NCI-H2196 (cell line): ENCODE data around the gene ARL9.
"Not testable (repeated sequence)": the region's sequence is repeated elsewhere in the genome, so short reads cannot be mapped to it uniquely, and the experiment has no call there.

Experiments
- DNase-seq: peaks from one replicate; lab custom pipeline; 2025; ENCODE audit not compliant: unreplicated experiment; lab: John Stamatoyannopoulos, UW

ARL9 gene

GRCh38 chr4:56505269-56506130 is at the start of gene ARL9:
TSS of gene ARL9 (plus strand) at chr4:56505791. CDS start at chr4:56505863, 72 bp downstream.
- DNase-seq, result no peak

DNA sequence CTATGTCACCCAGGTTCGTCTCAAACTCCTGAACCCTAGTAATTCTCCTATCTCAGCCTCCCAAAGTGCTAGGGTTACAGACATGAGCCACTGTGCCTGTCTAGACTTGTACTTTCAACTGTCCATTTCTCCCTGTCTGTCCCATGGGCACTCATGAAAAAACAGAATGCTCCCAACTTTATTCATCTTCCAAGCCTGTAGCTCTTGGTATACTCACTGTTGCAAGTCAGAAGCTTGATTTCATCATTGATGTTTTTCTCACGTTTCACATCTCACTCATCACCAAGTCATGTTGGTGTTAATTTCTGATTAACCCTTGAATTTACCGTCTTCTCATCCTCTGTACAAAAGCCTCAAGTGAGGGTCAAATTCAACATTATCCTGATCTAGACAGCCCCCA is 45.5 kb upstream of the ARL9 start:
- no peak for DNase-seq

GRCh38 chr4:56462157-56462556 is 43.4 kb upstream of the ARL9 start:
- no peak for DNase-seq

DNA sequence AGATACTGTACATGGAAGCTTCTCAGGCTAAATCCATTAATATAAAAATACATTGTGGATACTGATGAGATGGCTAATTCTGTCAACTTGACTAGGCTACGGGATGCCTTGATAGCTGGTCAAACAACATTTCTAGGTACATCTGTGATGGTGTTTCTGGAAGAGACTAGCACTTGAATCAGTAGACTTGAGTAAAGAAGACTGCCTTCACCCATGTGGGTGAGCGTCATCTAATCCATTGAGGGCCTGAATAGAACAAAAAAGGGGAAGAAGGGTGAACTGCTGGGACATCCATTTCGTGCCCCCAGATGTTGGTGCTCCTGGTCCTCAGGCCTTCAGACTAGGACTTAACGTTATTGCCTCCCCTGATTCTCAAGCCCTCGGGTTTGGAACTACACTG is 41.9 kb upstream of the ARL9 start:
- no peak for DNase-seq

DNA sequence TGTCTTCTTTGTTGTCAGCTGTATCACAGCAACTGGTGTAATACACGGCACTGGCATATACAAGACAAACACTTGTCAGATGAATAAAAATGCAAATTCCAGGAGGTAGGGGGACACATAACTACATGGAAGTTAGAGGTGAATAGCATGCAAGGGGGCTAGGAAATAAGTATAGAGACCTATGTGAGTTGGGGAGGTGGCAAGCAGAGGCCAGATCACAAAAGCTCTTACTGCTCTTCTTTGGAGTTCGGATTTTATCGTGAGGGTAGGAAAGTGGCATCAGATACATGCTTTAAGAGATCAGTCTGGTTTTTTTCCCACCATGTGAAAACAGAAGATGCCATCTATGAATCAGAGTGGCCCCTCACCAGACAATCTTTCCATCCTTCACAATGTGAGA is 41.0 kb upstream of the ARL9 start:
- no peak for DNase-seq

GRCh38 chr4:56465599-56466295 is 39.8 kb upstream of the ARL9 start:
- no peak for DNase-seq

DNA sequence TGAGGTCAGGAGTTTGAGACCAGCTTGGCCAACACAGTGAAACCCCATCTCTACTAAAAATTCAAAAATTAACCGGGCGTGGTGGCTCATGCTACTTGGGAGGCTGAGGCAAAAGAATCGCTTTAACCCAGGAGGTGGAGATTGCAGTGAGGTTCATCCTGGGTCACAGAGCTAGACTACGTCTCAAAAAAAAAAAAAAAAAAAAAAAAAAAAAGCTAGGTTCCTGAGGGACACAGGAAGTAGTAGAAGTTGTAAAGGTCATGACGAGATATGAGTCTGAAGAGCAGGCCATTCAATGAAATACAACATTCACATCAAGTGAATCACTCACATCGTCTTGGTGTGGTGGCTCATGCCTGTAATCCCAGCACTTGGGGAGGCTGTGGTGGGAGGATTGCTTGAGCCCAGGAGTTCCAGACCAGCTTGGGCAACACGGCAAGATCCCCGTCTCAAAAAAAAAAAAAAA is 39.3 kb upstream of the ARL9 start:
- not testable (repeated sequence) for DNase-seq

GRCh38 chr4:56466910-56467283 is 38.7 kb upstream of the ARL9 start:
- no peak for DNase-seq

DNA sequence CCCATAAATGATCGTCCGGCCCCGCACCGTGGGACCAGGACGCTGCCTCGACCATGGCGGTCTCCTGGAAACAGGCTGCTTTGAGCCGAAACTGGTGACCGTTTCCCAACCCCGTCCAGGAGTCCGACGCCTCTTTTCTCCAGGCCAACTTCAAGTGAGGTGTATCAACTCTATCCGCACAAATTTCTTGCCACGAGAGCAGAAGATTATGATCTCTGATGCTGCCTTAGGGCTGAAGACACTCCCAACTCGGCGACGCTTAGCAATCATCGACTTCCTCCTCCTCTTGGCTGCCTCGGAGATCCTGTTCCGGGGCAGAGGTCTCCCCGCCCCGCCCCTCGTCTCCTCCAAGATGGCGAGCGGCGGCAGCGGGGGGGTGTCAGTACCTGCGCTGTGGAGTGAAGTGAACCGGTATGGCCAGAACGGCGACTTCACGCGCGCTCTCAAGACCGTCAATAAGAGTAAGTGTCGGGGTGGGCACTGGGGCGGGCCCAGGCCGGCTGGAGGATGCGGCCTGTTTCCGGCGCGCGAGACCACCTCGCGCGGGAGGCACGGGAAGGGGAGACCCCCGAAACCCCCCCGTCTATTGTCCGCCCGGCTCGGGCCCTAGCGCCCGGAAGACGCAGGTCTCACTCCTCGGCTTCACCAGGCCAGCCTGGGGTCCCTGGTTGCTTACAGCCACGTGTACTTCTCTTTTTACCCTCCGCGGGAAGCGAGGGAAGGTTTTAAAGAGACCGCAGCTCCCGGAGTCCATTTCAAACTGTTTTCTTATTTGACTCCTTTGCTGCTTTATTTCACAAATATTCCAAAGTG is 38.1 kb upstream of the ARL9 start, which contains the start of gene SRP72:
Gene SRP72 (plus strand): TSS at position 334 of the 813 bp plus-strand sequence. CDS start 19 bp downstream, at position 353.
- DNase-seq, result peak; percentile 70

- no peak for DNase-seq
These were observed 37.5 kb upstream of the ARL9 start for GRCh38 chr4:56468097-56468422.

GRCh38 chr4:56469489-56470210 is 35.9 kb upstream of the ARL9 start:
- no peak for DNase-seq

GRCh38 chr4:56475917-56476316 is 29.7 kb upstream of the ARL9 start:
- no peak for DNase-seq

GRCh38 chr4:56477192-56477702 is 28.3 kb upstream of the ARL9 start:
- no peak for DNase-seq

DNA sequence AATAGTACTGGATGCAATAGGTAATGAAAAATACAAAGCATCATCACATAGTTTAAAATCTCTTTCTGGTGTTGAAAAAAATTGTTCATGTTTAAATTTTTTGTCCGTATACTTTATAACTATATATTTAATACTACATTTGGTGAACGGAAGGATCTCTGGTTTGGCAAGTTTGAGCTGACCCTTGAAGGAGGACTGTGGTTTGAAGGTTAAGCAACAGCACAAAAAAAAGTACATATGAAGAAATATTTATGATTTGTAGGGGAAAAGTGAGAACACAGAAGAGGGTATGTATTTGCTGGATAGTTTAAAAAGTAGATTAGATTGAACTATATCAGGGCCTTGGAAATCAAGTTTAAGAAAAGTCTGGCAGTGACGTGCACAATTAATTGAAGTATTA is 24.9 kb upstream of the ARL9 start:
- DNase-seq, result no peak

GRCh38 chr4:56496241-56496640 is 9.3 kb upstream of the ARL9 start:
- no peak for DNase-seq

DNA sequence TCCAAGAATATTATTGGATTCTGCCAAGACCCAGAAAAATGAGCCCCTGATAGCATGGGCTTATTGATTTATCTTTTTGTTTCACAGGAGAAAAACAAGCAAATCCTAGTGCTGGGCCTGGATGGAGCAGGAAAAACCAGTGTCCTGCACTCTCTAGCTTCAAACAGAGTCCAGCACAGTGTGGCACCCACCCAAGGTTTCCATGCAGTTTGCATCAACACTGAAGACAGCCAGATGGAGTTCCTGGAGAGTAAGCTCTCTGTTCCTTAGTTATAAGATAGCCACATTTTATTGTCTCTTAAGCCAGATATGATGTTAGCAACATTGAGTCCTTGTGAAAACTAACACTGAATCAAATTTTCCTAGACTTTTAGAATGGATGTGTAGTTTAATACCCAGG is 5.5 kb downstream of the ARL9 start:
- no peak for DNase-seq

GRCh38 chr4:56512166-56512565 is 6.6 kb downstream of the ARL9 start:
- DNase-seq, result no peak

- no peak for DNase-seq
These were observed 7.9 kb downstream of the ARL9 start for GRCh38 chr4:56513517-56513916.

- no peak for DNase-seq
These were observed 24.9 kb downstream of the ARL9 start for GRCh38 chr4:56530269-56531148.
